Parathyroid adenoma (tissue), 2 donors: Measurements from ENCODE around the gene FOXR2.

ENCODE experiments used
- H2AFZ ChIP-seq: fragments of 300-600 bp; sonication (generic); one replicate; pipeline ENCODE4 v1.7.0; 2017; ENCODE audit warnings: antibody characterized with exemption, mild to moderate bottlenecking
- H3K27ac ChIP-seq: fragments of 300-600 bp; sonication (generic); one replicate; pipeline ENCODE4 v1.7.0; 2017
- H3K27me3 ChIP-seq: fragments of 300-600 bp; sonication (generic); one replicate; pipeline ENCODE4 v1.7.0; 2017; ENCODE audit warnings: low read length; ENCODE audit not compliant: control insufficient read depth, insufficient read depth
- H3K36me3 ChIP-seq: fragments of 300-600 bp; sonication (generic); one replicate; pipeline ENCODE4 v1.7.0; 2017; ENCODE audit warnings: low read length; ENCODE audit not compliant: control insufficient read depth, insufficient read depth
- H3K4me1 ChIP-seq: fragments of 300-600 bp; sonication (generic); one replicate; pipeline ENCODE4 v1.7.0; 2017; ENCODE audit warnings: control low read depth
- H3K4me2 ChIP-seq: fragments of 300-600 bp; sonication (generic); one replicate; pipeline ENCODE4 v1.7.0; 2017; ENCODE audit warnings: low read length
- H3K4me3 ChIP-seq: fragments of 300-600 bp; sonication (generic); one replicate; pipeline ENCODE4 v1.7.0; 2017; ENCODE audit warnings: low read depth, low read length
- H3K79me2 ChIP-seq: fragments of 300-600 bp; sonication (generic); one replicate; pipeline ENCODE4 v1.7.0; 2017; ENCODE audit warnings: control low read depth
- H3K9ac ChIP-seq: fragments of 300-600 bp; sonication (generic); one replicate; pipeline ENCODE4 v1.7.0; 2017; ENCODE audit warnings: mild to moderate bottlenecking
- H3K9me3 ChIP-seq: fragments of 300-600 bp; sonication (generic); one replicate; pipeline ENCODE4 v1.7.0; 2017; ENCODE audit warnings: low read length; ENCODE audit not compliant: control insufficient read depth
- TF ChIP-seq, protein P1 (sequence below): fragments of 300-600 bp; sonication (generic); IDR thresholded peaks from one replicate; pipeline ENCODE4 v1.7.0; 2017; ENCODE audit warnings: antibody characterized with exemption, mild to moderate bottlenecking
- donor health status: primary hyperparathyroidism.

FOXR2 gene

DNA sequence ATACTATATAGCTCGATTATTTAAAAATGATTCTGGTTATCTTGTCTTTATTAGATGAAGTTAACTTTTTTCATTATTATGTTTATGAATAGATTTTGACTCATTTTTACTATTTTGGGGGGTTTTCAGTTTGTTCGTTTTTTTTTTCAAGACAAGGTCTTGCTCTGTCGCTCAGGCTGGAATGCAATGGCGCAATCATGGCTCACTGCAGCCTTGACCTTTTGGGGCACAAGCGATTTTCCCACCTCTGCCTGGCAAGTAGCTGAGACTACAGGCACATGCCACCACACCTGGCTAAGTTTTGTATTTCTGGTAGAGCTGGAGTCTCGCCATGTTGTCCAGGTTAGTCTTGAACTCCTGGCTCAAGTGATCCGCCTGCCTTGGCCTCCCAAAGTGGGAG lies 24.9 kb upstream of the FOXR2 start:
- H2AFZ ChIP-seq = no peak overlapping the region
- no peaks in the 10 kb centered on the region for H3K79me2 ChIP-seq
- no peaks in the 10 kb centered on the region for H3K9me3 ChIP-seq
- no peak overlapping the region for H3K4me2 ChIP-seq
- H3K4me1 ChIP-seq = no peaks in the 10 kb centered on the region
- H3K27me3 ChIP-seq = no peaks in the 10 kb centered on the region
- H3K4me3 ChIP-seq = no peak overlapping the region
- H3K9ac ChIP-seq = no peak overlapping the region
- no peaks in the 10 kb centered on the region for H3K36me3 ChIP-seq
- TF ChIP-seq, protein P1, sequence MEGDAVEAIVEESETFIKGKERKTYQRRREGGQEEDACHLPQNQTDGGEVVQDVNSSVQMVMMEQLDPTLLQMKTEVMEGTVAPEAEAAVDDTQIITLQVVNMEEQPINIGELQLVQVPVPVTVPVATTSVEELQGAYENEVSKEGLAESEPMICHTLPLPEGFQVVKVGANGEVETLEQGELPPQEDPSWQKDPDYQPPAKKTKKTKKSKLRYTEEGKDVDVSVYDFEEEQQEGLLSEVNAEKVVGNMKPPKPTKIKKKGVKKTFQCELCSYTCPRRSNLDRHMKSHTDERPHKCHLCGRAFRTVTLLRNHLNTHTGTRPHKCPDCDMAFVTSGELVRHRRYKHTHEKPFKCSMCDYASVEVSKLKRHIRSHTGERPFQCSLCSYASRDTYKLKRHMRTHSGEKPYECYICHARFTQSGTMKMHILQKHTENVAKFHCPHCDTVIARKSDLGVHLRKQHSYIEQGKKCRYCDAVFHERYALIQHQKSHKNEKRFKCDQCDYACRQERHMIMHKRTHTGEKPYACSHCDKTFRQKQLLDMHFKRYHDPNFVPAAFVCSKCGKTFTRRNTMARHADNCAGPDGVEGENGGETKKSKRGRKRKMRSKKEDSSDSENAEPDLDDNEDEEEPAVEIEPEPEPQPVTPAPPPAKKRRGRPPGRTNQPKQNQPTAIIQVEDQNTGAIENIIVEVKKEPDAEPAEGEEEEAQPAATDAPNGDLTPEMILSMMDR = no peak
- no peak overlapping the region for H3K27ac ChIP-seq

DNA sequence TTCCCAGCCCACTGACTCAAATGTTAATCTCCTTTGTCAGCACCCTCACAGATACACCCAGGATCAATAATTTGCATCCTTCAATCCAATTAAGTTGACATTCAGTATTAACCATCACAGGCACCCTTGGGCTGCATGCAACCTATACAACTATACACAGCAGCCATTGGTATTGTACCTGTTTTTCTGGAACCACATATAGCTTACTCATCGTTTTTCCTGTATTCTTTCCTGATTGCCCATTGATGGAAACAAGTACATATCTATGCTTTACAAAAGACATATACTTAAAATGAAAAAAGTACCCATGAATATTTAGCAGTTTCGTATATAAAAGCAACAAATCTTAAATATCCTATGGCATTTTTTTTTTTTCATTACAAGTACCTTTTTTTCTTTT lies 3.7 kb upstream of the FOXR2 start:
- Histone ChIP-seq H3K4me3 (no peak overlapping the region), H3K4me2 (no peak overlapping the region), H3K36me3 (no peaks in the 10 kb centered on the region), H3K27me3 (no peaks in the 10 kb centered on the region), H2AFZ (no peak overlapping the region), H3K4me1 (no peaks in the 10 kb centered on the region), H3K9me3 (no peaks in the 10 kb centered on the region), H3K79me2 (no peaks in the 10 kb centered on the region), H3K27ac (no peak overlapping the region), H3K9ac (no peak overlapping the region)
- TF ChIP-seq, protein P1 = no peak

DNA sequence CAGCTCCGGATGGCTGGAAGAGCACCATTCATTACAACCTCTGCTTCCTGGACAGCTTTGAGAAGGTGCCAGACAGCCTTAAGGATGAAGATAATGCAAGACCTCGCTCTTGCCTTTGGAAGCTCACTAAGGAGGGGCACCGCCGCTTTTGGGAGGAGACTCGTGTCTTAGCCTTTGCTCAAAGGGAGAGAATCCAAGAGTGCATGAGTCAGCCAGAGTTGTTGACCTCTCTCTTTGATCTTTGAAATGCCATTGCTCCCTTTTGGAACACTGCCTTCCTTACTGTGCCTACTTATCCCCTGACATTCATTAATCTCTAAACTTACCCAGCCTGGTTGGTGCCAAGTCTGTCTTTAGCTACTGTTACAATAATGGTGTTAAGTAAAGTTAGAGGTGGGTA lies 1.2 kb downstream of the FOXR2 start:
- Histone ChIP-seq H3K27me3 (no peaks in the 10 kb centered on the region), H3K79me2 (no peaks in the 10 kb centered on the region), H3K9ac (no peak overlapping the region), H3K36me3 (no peaks in the 10 kb centered on the region), H3K4me2 (no peak overlapping the region), H3K9me3 (no peaks in the 10 kb centered on the region), H3K4me1 (no peaks in the 10 kb centered on the region), H3K4me3 (no peak overlapping the region), H2AFZ (no peak overlapping the region), H3K27ac (no peak overlapping the region)
- TF ChIP-seq, protein P1 = no peak

GRCh38 chrX:55636109-55636508 lies 12.9 kb downstream of the FOXR2 start:
- Histone ChIP-seq H3K27me3 (no peaks in the 10 kb centered on the region), H3K4me2 (no peak overlapping the region), H3K79me2 (no peaks in the 10 kb centered on the region), H3K9me3 (no peaks in the 10 kb centered on the region), H3K9ac (no peak overlapping the region), H3K36me3 (no peaks in the 10 kb centered on the region), H3K27ac (no peak overlapping the region), H3K4me3 (no peak overlapping the region), H2AFZ (no peak overlapping the region), H3K4me1 (no peaks in the 10 kb centered on the region)
- TF ChIP-seq, protein P1 = no peak

- Histone ChIP-seq H3K79me2 (no peaks in the 10 kb centered on the region), H3K27me3 (no peaks in the 10 kb centered on the region), H3K4me3 (no peak overlapping the region), H3K4me2 (no peak overlapping the region), H3K9ac (no peak overlapping the region), H2AFZ (no peak overlapping the region), H3K36me3 (no peaks in the 10 kb centered on the region), H3K27ac (no peak overlapping the region), H3K9me3 (no peaks in the 10 kb centered on the region), H3K4me1 (no peaks in the 10 kb centered on the region)
- TF ChIP-seq, protein P1 = no peak
These were observed 15.7 kb downstream of the FOXR2 start for GRCh38 chrX:55638933-55639332.
